HCT116 (cell line): ENCODE data around the gene ANXA7.

Experiments used
- CBX3 ChIP-seq: IDR thresholded peaks from 2 replicates; pipeline ENCODE4 v1.6.1; 2012; ENCODE audit warnings: low read depth
- CTCF ChIP-seq, 3 experiments: fragments of 200-600 bp in 1 of 3; sonication (generic) in 1 of 3; IDR thresholded peaks in 2 of 3; conservative IDR thresholded peaks in 1 of 3; 2 replicates each; pipeline ENCODE4 v1.5.1; 2012 to 2017; ENCODE audit warnings: low read depth in 2 of 3, low read length in 2 of 3, antibody characterized with exemption in 1 of 3, borderline replicate concordance in 1 of 3, control low read depth in 1 of 3, mild to moderate bottlenecking in 1 of 3, mixed read lengths in 1 of 3, mixed run types in 1 of 3, moderate library complexity in 1 of 3; ENCODE audit not compliant: insufficient read depth in 1 of 3
- EGR1 ChIP-seq: IDR thresholded peaks from 2 replicates; pipeline ENCODE4 v1.6.1; 2012; ENCODE audit warnings: low read depth
- ELF1 ChIP-seq: IDR thresholded peaks from 2 replicates; pipeline ENCODE4 v1.6.1; 2012; ENCODE audit warnings: low read depth, borderline replicate concordance
- EZH2 ChIP-seq: fragments of 200-600 bp; sonication (generic); IDR thresholded peaks from 2 replicates; pipeline ENCODE4 v1.6.1; 2017; ENCODE audit warnings: antibody characterized with exemption, mixed run types
- EZH2phosphoT487 ChIP-seq: fragments of 200-600 bp; IDR thresholded peaks from 2 replicates; pipeline ENCODE4 v1.6.1; 2018; ENCODE audit warnings: antibody characterized with exemption, borderline replicate concordance
- POLR2A ChIP-seq: IDR thresholded peaks from 2 replicates; pipeline ENCODE4 v1.7.0; 2011; ENCODE audit warnings: borderline replicate concordance; ENCODE audit not compliant: insufficient read depth, insufficient read length; ENCODE audit errors: extremely low read depth
- POLR2AphosphoS5 ChIP-seq: IDR thresholded peaks from 2 replicates; pipeline ENCODE4 v1.6.1; 2011; ENCODE audit warnings: mild to moderate bottlenecking, low read depth, low read length, moderate library complexity
- RAD21 ChIP-seq: IDR thresholded peaks from 2 replicates; pipeline ENCODE4 v1.6.1; 2012; ENCODE audit warnings: low read depth, mild to moderate bottlenecking
- REST ChIP-seq: IDR thresholded peaks from 2 replicates; pipeline ENCODE4 v1.6.1; 2012; ENCODE audit warnings: low read depth
- TCF7L2 ChIP-seq: IDR thresholded peaks from 2 replicates; pipeline ENCODE4 v1.7.0; 2011; ENCODE audit warnings: borderline replicate concordance, inconsistent platforms; ENCODE audit not compliant: insufficient read depth, insufficient read length; ENCODE audit errors: extremely low read depth
- YY1 ChIP-seq: IDR thresholded peaks from 2 replicates; pipeline ENCODE4 v1.6.1; 2011; ENCODE audit warnings: low read length, low read depth, moderate library complexity, mild to moderate bottlenecking; ENCODE audit not compliant: insufficient replicate concordance; ENCODE audit errors: extremely low read depth
- ZBTB33 ChIP-seq: IDR thresholded peaks from 2 replicates; pipeline ENCODE4 v1.6.1; 2011; ENCODE audit warnings: mild to moderate bottlenecking, low read length, moderate library complexity; ENCODE audit not compliant: insufficient replicate concordance; ENCODE audit errors: extremely low read depth
- ZNF274 ChIP-seq: fragments of 200-500 bp; sonication (Bioruptor generic); IDR thresholded peaks from 2 replicates; pipeline ENCODE4 v1.6.1; 2014; ENCODE audit warnings: mild to moderate bottlenecking, low read depth, low read length, inconsistent platforms

GRCh38 chr10:73359492-73359891, 54.4 kb downstream of the ANXA7 start:
- no peak for TF ChIP-seq CTCF (IDR thresholded peaks at IDR 0.05 in 2 of 3, conservative IDR thresholded peaks at IDR 0.05 in 1 of 3; ENCODE audit: borderline replicate concordance in 1 of 3, insufficient read depth in 1 of 3, low read depth in 2 of 3, low read length in 2 of 3)
- TF ChIP-seq EZH2: no peak
- TF ChIP-seq POLR2A: no peak
- no peak for TF ChIP-seq POLR2AphosphoS5
- TF ChIP-seq REST: no peak
- TF ChIP-seq CBX3: no peak
- no peak for TF ChIP-seq RAD21
- TF ChIP-seq EGR1: no peak
- no peak for TF ChIP-seq EZH2phosphoT487
- TF ChIP-seq YY1: no peak
- no peak for TF ChIP-seq ZNF274
- TF ChIP-seq TCF7L2: no peak
- no peak for TF ChIP-seq ELF1
- no peak for TF ChIP-seq ZBTB33
